ENCODE measurements around the gene PPP2R5D.

DNA sequence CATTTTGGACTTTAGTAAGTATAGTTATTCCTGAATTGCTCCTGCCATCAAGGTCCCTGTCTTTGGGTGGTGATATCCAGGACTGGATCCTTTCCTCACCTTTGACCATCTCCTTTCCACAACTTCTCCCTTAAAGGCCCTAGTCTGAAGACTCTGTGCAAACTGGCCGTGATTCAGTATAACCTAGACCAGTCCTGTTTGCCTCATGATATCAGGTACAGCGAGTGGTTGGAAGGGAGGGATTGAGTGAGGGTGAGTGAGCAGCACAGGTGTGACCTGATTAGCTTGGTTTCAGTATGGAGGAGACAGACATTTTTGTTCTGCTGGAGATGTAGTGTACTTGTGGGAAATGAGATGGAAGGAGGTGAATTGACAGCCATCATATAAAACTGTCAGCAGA, 34.8 kb downstream of the PPP2R5D start:
- TF ChIP-seq POLR2A (IDR thresholded peaks at IDR 0.05; ENCODE audit: low read depth, low read length) (no peak), POLR2AphosphoS5 (IDR thresholded peaks at IDR 0.05; ENCODE audit: low read depth, low read length) (no peak), TAF1 (IDR thresholded peaks at IDR 0.05; ENCODE audit: borderline replicate concordance, low read depth, low read length) (no peak)

Measured in GM12892 (cell line).